Suprapubic skin (tissue), 4 donors: ENCODE results near the gene HIVEP3. TPM values are rescaled to one million over a fixed set of nuclear protein-coding genes. Genes with fewer than 3 reads are reported as not detected.

ENCODE experiments used
- DNase-seq, 2 donors: peaks; one replicate each; pipeline ENCODE4 v3.0.0-alpha.2; 2019; ENCODE audit warnings: low spot score in 2 of 2
- H3K27ac ChIP-seq: fragments of 200-600 bp; sonication (generic); one replicate; pipeline ENCODE4 v1.5.1; 2019
- H3K27me3 ChIP-seq: fragments of 200-600 bp; sonication (generic); one replicate; pipeline ENCODE4 v1.5.1; 2019
- H3K36me3 ChIP-seq: fragments of 200-600 bp; sonication (generic); one replicate; pipeline ENCODE4 v1.5.1; 2019
- H3K4me1 ChIP-seq: fragments of 200-600 bp; sonication (generic); one replicate; pipeline ENCODE4 v1.5.1; 2019
- H3K4me3 ChIP-seq: fragments of 200-600 bp; sonication (generic); one replicate; pipeline ENCODE4 v1.5.1; 2019; ENCODE audit warnings: mild to moderate bottlenecking
- H3K9me3 ChIP-seq: fragments of 200-600 bp; sonication (generic); one replicate; pipeline ENCODE4 v1.5.1; 2019
- CTCF ChIP-seq, 2 donors: fragments of 200-600 bp in 1 of 2; fragments of 450-650 bp in 1 of 2; sonication (generic) in 1 of 2; IDR thresholded peaks; one replicate each; pipeline ENCODE4 v1.5.1; 2016 to 2019; ENCODE audit warnings: antibody characterized with exemption in 2 of 2, mild to moderate bottlenecking in 1 of 2, moderate library complexity in 1 of 2
- EP300 ChIP-seq: sonication (generic); formaldehyde crosslinking; IDR thresholded peaks from one replicate; pipeline ENCODE4 v1.6.1; 2017; ENCODE audit warnings: antibody characterized with exemption
- POLR2A ChIP-seq, 2 donors: fragments of 450-650 bp; IDR thresholded peaks; one replicate each; pipeline ENCODE4 v1.6.1; 2017; ENCODE audit warnings: antibody characterized with exemption in 2 of 2, mild to moderate bottlenecking in 2 of 2, moderate library complexity in 2 of 2
- POLR2AphosphoS5 ChIP-seq, 3 donors: sonication (generic); formaldehyde crosslinking; IDR thresholded peaks; one replicate each; pipeline ENCODE4 v1.6.1; 2017; ENCODE audit warnings: antibody characterized with exemption in 3 of 3
- WGBS: methylation state at CpG from one replicate; pipeline ENCODE4 v1.1.5; 2018; 5-methylcytosine and 5-hydroxymethylcytosine counted together
- total RNA-seq, 4 donors: library from RNA; depleted of rRNA; stranded (reverse); fragments of >200 nt; gene quantifications; one replicate each; pipeline ENCODE4 v1.1.0, GENCODE V29; 2016

Gene HIVEP3
- total RNA-seq, 4 donors from 2014 or later, result 11.3 to 23.9 (median 18.3) TPM

GRCh38 chr1:41536361-41536802 lies 382.3 kb downstream of the HIVEP3 start:
- H3K4me3 ChIP-seq, result no peak overlapping the region
- H3K27me3 ChIP-seq, result no peaks in the 10 kb centered on the region
- DNase-seq, result peak; percentile 23 to 43
- WGBS, result 83% methylated on average over 4 of the region's 4 CpGs
- no peak overlapping the region for H3K27ac ChIP-seq
- H3K9me3 ChIP-seq, result no peaks in the 10 kb centered on the region
- H3K36me3 ChIP-seq, result no peaks in the 10 kb centered on the region
- no peaks in the 10 kb centered on the region for H3K4me1 ChIP-seq
- no peak for TF ChIP-seq POLR2AphosphoS5 (IDR thresholded peaks at IDR 0.05)
- no peak for TF ChIP-seq CTCF (IDR thresholded peaks at IDR 0.05)
- no peak for TF ChIP-seq POLR2A (IDR thresholded peaks at IDR 0.05)
- TF ChIP-seq EP300, result no peak

- TF ChIP-seq CTCF (IDR thresholded peaks at IDR 0.05) (no peak), POLR2A (IDR thresholded peaks at IDR 0.05) (no peak), POLR2AphosphoS5 (IDR thresholded peaks at IDR 0.05) (no peak), EP300 (no peak)
- no peaks in the 10 kb centered on the region for H3K36me3 ChIP-seq
- H3K4me1 ChIP-seq, result no peaks in the 10 kb centered on the region
- peak in 1 of 2 donors; percentile 40 for DNase-seq
- no peaks in the 10 kb centered on the region for H3K27me3 ChIP-seq
- H3K4me3 ChIP-seq, result no peak overlapping the region
- H3K9me3 ChIP-seq, result no peaks in the 10 kb centered on the region
- WGBS, result 89% methylated on average over 5 of the region's 5 CpGs
- H3K27ac ChIP-seq, result no peak overlapping the region
These were observed 383.0 kb downstream of the HIVEP3 start for GRCh38 chr1:41535716-41536115.

- peak; percentile 28 to 38 for DNase-seq
- no peak for TF ChIP-seq EP300
- TF ChIP-seq CTCF (IDR thresholded peaks at IDR 0.05), result no peak
- TF ChIP-seq POLR2AphosphoS5 (IDR thresholded peaks at IDR 0.05), result no peak
- TF ChIP-seq POLR2A (IDR thresholded peaks at IDR 0.05), result no peak
- 95% methylated on average over 6 of the region's 6 CpGs for WGBS
These were observed 383.4 kb downstream of the HIVEP3 start for GRCh38 chr1:41535276-41535675.

DNA sequence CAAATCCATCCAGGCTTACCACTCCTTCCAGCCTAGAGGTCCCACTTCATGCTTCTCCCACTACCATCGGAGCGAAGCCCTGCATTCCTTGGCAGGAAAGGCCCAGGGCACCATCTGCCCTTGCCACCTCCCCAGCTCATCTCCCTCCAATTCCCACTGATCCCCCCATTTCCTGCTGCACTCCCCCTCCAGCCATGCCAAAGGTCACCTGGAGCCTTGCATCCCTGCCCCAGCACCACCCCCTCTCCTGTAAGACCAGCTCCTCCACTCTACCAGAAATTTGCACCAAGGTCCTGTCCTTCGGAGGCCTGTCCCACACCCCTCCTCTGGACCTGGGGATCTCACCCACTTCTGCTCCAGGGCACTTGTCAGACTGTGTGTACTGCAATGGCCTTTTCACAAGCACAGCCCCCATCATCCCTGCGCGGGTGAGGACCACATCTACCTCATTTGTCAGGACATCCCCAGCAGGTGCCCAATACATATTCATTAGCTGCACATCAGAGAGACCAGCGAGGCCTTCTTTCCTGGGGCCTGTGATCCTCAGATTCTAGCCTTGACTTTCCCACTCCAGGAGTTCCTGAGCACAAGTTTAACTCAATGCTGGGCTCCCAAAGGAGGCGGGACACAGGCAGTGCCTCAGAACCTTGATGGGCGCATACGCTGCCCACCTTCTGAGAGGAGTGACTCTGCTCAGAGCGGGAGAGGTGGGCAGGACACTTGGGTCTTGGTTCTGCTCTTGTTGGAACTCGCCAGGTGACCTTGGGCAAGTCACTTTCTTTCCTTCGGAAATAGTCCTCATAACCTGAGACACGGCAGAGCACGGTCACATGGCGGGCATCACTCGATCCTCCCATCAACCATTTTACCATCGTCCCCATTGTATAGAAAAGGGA lies 384.3 kb downstream of the HIVEP3 start:
- 98% methylated on average over 16 of the region's 17 CpGs for WGBS
- peak; percentile 27 to 70 for DNase-seq

More at GRCh38 chr1:41535276-41535675, 383.4 kb downstream of the HIVEP3 start:
- Histone ChIP-seq H3K9me3 (no peaks in the 10 kb centered on the region), H3K4me3 (no peak overlapping the region), H3K36me3 (no peaks in the 10 kb centered on the region), H3K4me1 (no peaks in the 10 kb centered on the region), H3K27me3 (no peaks in the 10 kb centered on the region), H3K27ac (no peak overlapping the region)

More for the DNA sequence above, 384.3 kb downstream of the HIVEP3 start:
- Histone ChIP-seq H3K9me3 (no peaks in the 10 kb centered on the region), H3K4me1 (no peaks in the 10 kb centered on the region), H3K27ac (no peak overlapping the region), H3K36me3 (no peaks in the 10 kb centered on the region), H3K27me3 (no peaks in the 10 kb centered on the region), H3K4me3 (no peak overlapping the region)
- TF ChIP-seq POLR2A (IDR thresholded peaks at IDR 0.05) (no peak), CTCF (IDR thresholded peaks at IDR 0.05) (no peak), EP300 (no peak), POLR2AphosphoS5 (IDR thresholded peaks at IDR 0.05) (no peak)
